HEK293 (cell line): ENCODE results near the gene OR2T4.

ENCODE experiments used
- CTCF ChIP-seq: fragments of 450-650 bp; formaldehyde crosslinking; IDR thresholded peaks from 2 replicates; pipeline ENCODE4 v1.5.1; 2016; ENCODE audit warnings: missing biosample characterization, missing genetic modification characterization
- PRDM10 ChIP-seq: fragments of 450-650 bp; formaldehyde crosslinking; IDR thresholded peaks from 2 replicates; pipeline ENCODE4 v1.5.1; 2016; ENCODE audit warnings: missing biosample characterization, missing genetic modification characterization
- REST ChIP-seq: fragments of 450-650 bp; formaldehyde crosslinking; IDR thresholded peaks from 2 replicates; pipeline ENCODE4 v1.5.1; 2016; ENCODE audit warnings: missing biosample characterization, missing genetic modification characterization
- ZNF18 ChIP-seq: fragments of 450-650 bp; formaldehyde crosslinking; IDR thresholded peaks from 2 replicates; pipeline ENCODE4 v1.5.1; 2016; ENCODE audit warnings: missing biosample characterization, missing genetic modification characterization
- ZNF24 ChIP-seq: fragments of 450-650 bp; formaldehyde crosslinking; IDR thresholded peaks from 2 replicates; pipeline ENCODE4 v1.5.1; 2016; ENCODE audit warnings: missing biosample characterization, missing genetic modification characterization
- ZNF549 ChIP-seq: fragments of 450-650 bp; IDR thresholded peaks from 2 replicates; pipeline ENCODE4 v1.5.1; 2018; ENCODE audit warnings: missing biosample characterization, missing genetic modification characterization, mild to moderate bottlenecking, inconsistent platforms, moderate library complexity
- ZNF843 ChIP-seq: fragments of 450-650 bp; formaldehyde crosslinking; IDR thresholded peaks from 2 replicates; pipeline ENCODE4 v1.5.1; 2016; ENCODE audit warnings: missing biosample characterization, missing genetic modification characterization

GRCh38 chr1:248366609-248367008 lies 5.1 kb downstream of the OR2T4 start:
- no peak for TF ChIP-seq REST (tag by site-specific recombination)
- TF ChIP-seq ZNF843 (tag by site-specific recombination) = no peak
- TF ChIP-seq PRDM10 (tag by site-specific recombination) = no peak
- TF ChIP-seq CTCF (tag by site-specific recombination) = no peak
- no peak for TF ChIP-seq ZNF24
- no peak for TF ChIP-seq ZNF18 (tag by site-specific recombination)
- no peak for TF ChIP-seq ZNF549
